SK-N-SH treated with all-trans-retinoic acid at 6 μM for 48 hours (cell line): ENCODE data around the gene KLHL40.

ENCODE experiments used
- OSR1 ChIP-seq: fragments of 250-450 bp; sonication (Bioruptor Pico); IDR thresholded peaks from 2 replicates; pipeline ENCODE4 v1.8.0; 2022; ENCODE audit warnings: moderate library complexity, mild to moderate bottlenecking, inconsistent platforms
- PPARA ChIP-seq: fragments of 250-450 bp; sonication (Bioruptor Pico); IDR thresholded peaks from 2 replicates; pipeline ENCODE4 v1.5.0; 2020; ENCODE audit warnings: mild to moderate bottlenecking, borderline replicate concordance
- ZC3H10 ChIP-seq: fragments of 250-450 bp; sonication (Bioruptor Pico); IDR thresholded peaks from 2 replicates; pipeline ENCODE4 v1.5.1; 2021; ENCODE audit warnings: mild to moderate bottlenecking, moderate library complexity
- ZFP30 ChIP-seq: fragments of 450-650 bp; formaldehyde crosslinking; IDR thresholded peaks from 2 replicates; pipeline ENCODE4 v1.5.0; 2022; ENCODE audit warnings: mild to moderate bottlenecking, moderate library complexity
- ZNF8 ChIP-seq: fragments of 450-650 bp; formaldehyde crosslinking; IDR thresholded peaks from 2 replicates; pipeline ENCODE4 v1.5.0; 2020; ENCODE audit warnings: mild to moderate bottlenecking, moderate library complexity
- TF ChIP-seq, protein P1 (sequence below): fragments of 250-450 bp; sonication (Bioruptor Pico); IDR thresholded peaks from 2 replicates; pipeline ENCODE4 v1.5.1; 2020; ENCODE audit warnings: low read depth, mild to moderate bottlenecking, moderate library complexity
- TF ChIP-seq, protein P2 (sequence below): fragments of 250-450 bp; sonication (Bioruptor Pico); IDR thresholded peaks from 2 replicates; pipeline ENCODE4 v1.8.0; 2020; ENCODE audit warnings: mild to moderate bottlenecking, moderate library complexity, borderline replicate concordance

DNA sequence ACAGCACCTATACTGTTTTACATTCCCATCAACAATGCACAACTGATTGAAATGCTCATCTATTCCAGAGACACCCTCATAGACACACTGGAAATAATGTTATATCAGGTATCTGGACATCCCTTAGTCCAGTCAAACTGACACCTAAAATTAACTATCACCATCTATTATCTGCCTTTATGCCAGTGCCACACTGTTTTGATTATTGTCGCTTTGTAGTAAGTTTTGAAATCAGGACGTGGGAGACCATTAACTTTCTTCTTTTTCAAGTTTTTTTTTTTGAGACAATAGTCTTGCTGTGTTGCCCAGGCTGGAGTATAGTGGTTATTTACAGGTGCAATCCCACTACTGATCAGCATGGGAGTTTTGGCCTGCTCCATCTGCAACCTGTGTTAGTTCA is 9.4 kb upstream of the KLHL40 start:
- TF ChIP-seq, protein P1, sequence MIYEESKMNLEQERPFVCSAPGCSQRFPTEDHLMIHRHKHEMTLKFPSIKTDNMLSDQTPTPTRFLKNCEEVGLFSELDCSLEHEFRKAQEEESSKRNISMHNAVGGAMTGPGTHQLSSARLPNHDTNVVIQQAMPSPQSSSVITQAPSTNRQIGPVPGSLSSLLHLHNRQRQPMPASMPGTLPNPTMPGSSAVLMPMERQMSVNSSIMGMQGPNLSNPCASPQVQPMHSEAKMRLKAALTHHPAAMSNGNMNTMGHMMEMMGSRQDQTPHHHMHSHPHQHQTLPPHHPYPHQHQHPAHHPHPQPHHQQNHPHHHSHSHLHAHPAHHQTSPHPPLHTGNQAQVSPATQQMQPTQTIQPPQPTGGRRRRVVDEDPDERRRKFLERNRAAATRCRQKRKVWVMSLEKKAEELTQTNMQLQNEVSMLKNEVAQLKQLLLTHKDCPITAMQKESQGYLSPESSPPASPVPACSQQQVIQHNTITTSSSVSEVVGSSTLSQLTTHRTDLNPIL (CRISPR knock-in tag): no peak
- TF ChIP-seq ZFP30 (CRISPR knock-in tag) (no peak), ZC3H10 (CRISPR knock-in tag) (no peak), PPARA (CRISPR knock-in tag) (no peak), OSR1 (CRISPR knock-in tag) (no peak), ZNF8 (CRISPR knock-in tag) (no peak)
- TF ChIP-seq, protein P2, sequence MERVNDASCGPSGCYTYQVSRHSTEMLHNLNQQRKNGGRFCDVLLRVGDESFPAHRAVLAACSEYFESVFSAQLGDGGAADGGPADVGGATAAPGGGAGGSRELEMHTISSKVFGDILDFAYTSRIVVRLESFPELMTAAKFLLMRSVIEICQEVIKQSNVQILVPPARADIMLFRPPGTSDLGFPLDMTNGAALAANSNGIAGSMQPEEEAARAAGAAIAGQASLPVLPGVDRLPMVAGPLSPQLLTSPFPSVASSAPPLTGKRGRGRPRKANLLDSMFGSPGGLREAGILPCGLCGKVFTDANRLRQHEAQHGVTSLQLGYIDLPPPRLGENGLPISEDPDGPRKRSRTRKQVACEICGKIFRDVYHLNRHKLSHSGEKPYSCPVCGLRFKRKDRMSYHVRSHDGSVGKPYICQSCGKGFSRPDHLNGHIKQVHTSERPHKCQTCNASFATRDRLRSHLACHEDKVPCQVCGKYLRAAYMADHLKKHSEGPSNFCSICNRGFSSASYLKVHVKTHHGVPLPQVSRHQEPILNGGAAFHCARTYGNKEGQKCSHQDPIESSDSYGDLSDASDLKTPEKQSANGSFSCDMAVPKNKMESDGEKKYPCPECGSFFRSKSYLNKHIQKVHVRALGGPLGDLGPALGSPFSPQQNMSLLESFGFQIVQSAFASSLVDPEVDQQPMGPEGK (CRISPR knock-in tag): no peak
